Natural killer cell (primary cell): ENCODE measurements around the gene MCRIP2. TPM values are rescaled to one million over a fixed set of nuclear protein-coding genes. Genes with fewer than 3 reads are reported as not detected.

ENCODE experiments used
- ATAC-seq, 3 donors: fragments of 150-1000 bp in 2 of 3; fragments of 200-7000 bp in 1 of 3; cut with Tn5 transposase; 1 replicate in 1 of 3; 2 replicates in 2 of 3; pipeline ENCODE4 v1.10.0; 2021; ENCODE audit warnings: mild to moderate bottlenecking in 2 of 3, moderate library complexity in 2 of 3
- DNase-seq, 2 donors: peaks; one replicate each; pipeline versions ENCODE4 v3.0.0 to v3.0.0-alpha.2; 2013 to 2021; ENCODE audit warnings: mixed read lengths in 1 of 2
- H3K27ac ChIP-seq: one replicate; pipeline ENCODE4 v1.5.1; 2013; ENCODE audit warnings: mild to moderate bottlenecking, low read length
- H3K27me3 ChIP-seq: one replicate; pipeline ENCODE4 v1.6.1; 2013; ENCODE audit warnings: low read length; ENCODE audit not compliant: control insufficient read depth, insufficient read depth
- H3K36me3 ChIP-seq: one replicate; pipeline ENCODE4 v1.6.1; 2013; ENCODE audit warnings: low read length; ENCODE audit not compliant: control insufficient read depth, insufficient read depth
- H3K4me1 ChIP-seq: one replicate; pipeline ENCODE4 v1.6.1; 2013; ENCODE audit warnings: low read length; ENCODE audit not compliant: control insufficient read depth, insufficient read depth
- H3K4me3 ChIP-seq: one replicate; pipeline ENCODE4 v1.5.1; 2013; ENCODE audit warnings: low read length
- H3K9me3 ChIP-seq: one replicate; pipeline ENCODE4 v1.6.1; 2013; ENCODE audit warnings: low read length; ENCODE audit not compliant: control insufficient read depth, insufficient read depth
- H3K27ac Mint-ChIP-seq, 2 donors: one replicate each; pipeline ENCODE4 v1.8.0; 2022; ENCODE audit warnings: mild to moderate bottlenecking in 2 of 2, mixed read lengths in 2 of 2, moderate library complexity in 1 of 2
- H3K27me3 Mint-ChIP-seq, 2 donors: one replicate each; pipeline ENCODE4 v1.8.0; 2022; ENCODE audit warnings: low read depth in 2 of 2, mixed read lengths in 2 of 2
- H3K36me3 Mint-ChIP-seq: one replicate; pipeline ENCODE4 v1.8.0; 2022; ENCODE audit warnings: mixed read lengths
- H3K4me1 Mint-ChIP-seq, 2 donors: one replicate each; pipeline ENCODE4 v1.8.0; 2022; ENCODE audit warnings: mixed read lengths in 2 of 2
- H3K4me3 Mint-ChIP-seq: one replicate; pipeline ENCODE4 v1.8.0; 2022; ENCODE audit warnings: mild to moderate bottlenecking, moderate library complexity, mixed read lengths
- H3K9me3 Mint-ChIP-seq, 2 donors: one replicate each; pipeline ENCODE4 v1.8.0; 2022; ENCODE audit warnings: mixed read lengths in 2 of 2
- CTCF ChIP-seq: fragments of 200-600 bp; IDR thresholded peaks from one replicate; pipeline ENCODE4 v1.8.0; 2022; ENCODE audit warnings: antibody characterized with exemption
- WGBS: methylation state at CpG from one replicate; pipeline ENCODE4 v1.1.7; 2013; ENCODE audit warnings: missing lambda C conversion rate; ENCODE audit not compliant: insufficient coverage; 5-methylcytosine and 5-hydroxymethylcytosine counted together
- intact Hi-C: fragments of 100-400 bp; cut with micrococcal nuclease; formaldehyde crosslinking; loops from one replicate; pipeline ENCODE4 v1.14.2; 2022
- total RNA-seq, 4 donors: library from RNA; stranded (reverse); fragments of 120-200 nt in 1 of 4; gene quantifications; one replicate each; pipeline versions ENCODE4 v1.2.3 to v1.2.4, GENCODE V29; 2013 to 2022

The MCRIP2 gene
- total RNA-seq, 3 donors from 2014 or later (not counting 1 experiment from before 2014, with no cell fraction given), result 11.3 to 17.4 (median 15.7) TPM

DNA sequence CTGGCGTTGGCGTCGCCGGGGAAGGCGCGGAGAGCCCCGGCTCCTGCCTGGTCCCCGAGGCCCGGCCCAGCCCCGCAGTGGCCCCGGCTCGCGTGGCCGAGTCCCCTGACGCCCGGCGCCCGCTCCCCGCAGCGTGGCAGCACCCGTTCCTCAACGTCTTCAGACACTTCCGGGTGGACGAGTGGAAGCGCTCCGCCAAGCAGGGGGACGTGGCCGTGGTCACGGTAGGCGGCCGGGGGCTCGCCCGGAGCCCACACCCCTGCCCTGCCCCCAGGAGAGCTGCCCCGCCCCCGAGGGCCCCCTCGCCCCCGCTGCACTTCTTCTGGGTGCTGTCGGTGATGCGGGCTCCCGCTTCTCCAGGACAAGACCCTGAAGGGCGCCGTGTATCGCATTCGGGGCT is 8.0 kb downstream of the MCRIP2 start:
- intact Hi-C loops, result no loop called here
- Histone ChIP-seq H3K9me3 (no peaks in the 10 kb centered on the region), H3K4me1 (peaks cover 25% of the 10 kb centered on the region), H3K27ac (no peak overlapping the region), H3K4me3 (peak overlapping the region; percentile 10), H3K27me3 (no peaks in the 10 kb centered on the region), H3K36me3 (no peaks in the 10 kb centered on the region)
- DNase-seq (no peak), ATAC-seq (peak in 2 of 3 donors; percentile 7 to 9)
- Mint-ChIP-seq H3K4me1 (peaks cover 0 to 9% of the 10 kb centered on the region in 2 donors), H3K27ac (no peak overlapping the region), H3K9me3 (no peaks in the 10 kb centered on the region), H3K36me3 (no peaks in the 10 kb centered on the region), H3K4me3 (peak overlapping the region; percentile 65), H3K27me3 (no peaks in the 10 kb centered on the region)
- 4% methylated on average over 44 of the region's 44 CpGs for WGBS
- TF ChIP-seq CTCF, result no peak

GRCh38 chr16:651844-652243 is 10.2 kb downstream of the MCRIP2 start:
- Histone ChIP-seq H3K4me3 (no peak overlapping the region), H3K9me3 (no peaks in the 10 kb centered on the region), H3K36me3 (no peaks in the 10 kb centered on the region), H3K4me1 (peaks cover 25% of the 10 kb centered on the region), H3K27me3 (no peaks in the 10 kb centered on the region), H3K27ac (no peak overlapping the region)
- no peak for DNase-seq
- Mint-ChIP-seq H3K27ac (no peak overlapping the region), H3K36me3 (no peaks in the 10 kb centered on the region), H3K27me3 (no peaks in the 10 kb centered on the region), H3K4me1 (peaks cover 0 to 9% of the 10 kb centered on the region in 2 donors), H3K4me3 (no peak overlapping the region), H3K9me3 (no peaks in the 10 kb centered on the region)
- no peak for ATAC-seq
- intact Hi-C loops, result no loop called here
- 96% methylated on average over 22 of the region's 22 CpGs for WGBS
- TF ChIP-seq CTCF, result no peak

- no peaks in the 10 kb centered on the region for H3K27me3 Mint-ChIP-seq
- no peak overlapping the region for H3K4me3 Mint-ChIP-seq
- no peaks in the 10 kb centered on the region for H3K36me3 ChIP-seq
- no peaks in the 10 kb centered on the region for H3K36me3 Mint-ChIP-seq
- no peak for TF ChIP-seq CTCF
- no peak overlapping the region for H3K4me3 ChIP-seq
- peaks cover 20% of the 10 kb centered on the region for H3K4me1 ChIP-seq
- H3K9me3 ChIP-seq, result no peaks in the 10 kb centered on the region
- 95% methylated on average over 28 of the region's 28 CpGs for WGBS
- no peaks in the 10 kb centered on the region for H3K9me3 Mint-ChIP-seq
- DNase-seq (no peak), ATAC-seq (no peak)
- H3K27ac Mint-ChIP-seq, result no peak overlapping the region
- H3K27ac ChIP-seq, result no peak overlapping the region
- H3K4me1 Mint-ChIP-seq, result peaks cover 0 to 9% of the 10 kb centered on the region in 2 donors
- intact Hi-C loops, result no loop called here
- H3K27me3 ChIP-seq, result no peaks in the 10 kb centered on the region
Observed at GRCh38 chr16:652454-653305, 11.1 kb downstream of the MCRIP2 start.
